ENCODE data around the gene JAML. TPM values are rescaled to one million over a fixed set of nuclear protein-coding genes. Genes with fewer than 3 reads are reported as not detected.
A peak's percentile ranks its signal among the peaks of the same experiment; 100 is the strongest.
"Not testable (repeated sequence)": the region's sequence is repeated elsewhere in the genome, so short reads cannot be mapped to it uniquely, and the experiment has no call there.

Gene JAML
- total RNA-seq, 6 donors from 2014 or later: 33.0 to 105 (median 49.5) TPM

GRCh38 chr11:118193910-118194566 lies 30.8 kb downstream of the JAML start:
- H3K4me1 ChIP-seq: peaks cover 10 to 18% (median 16%) of the 10 kb centered on the region in 4 donors
- TF ChIP-seq POLR2AphosphoS5 (IDR thresholded peaks at IDR 0.05) (no peak), POLR2A (IDR thresholded peaks at IDR 0.05) (no peak), CTCF (IDR thresholded peaks at IDR 0.05) (no peak), EP300 (IDR thresholded peaks at IDR 0.05) (no peak)
- H3K27me3 ChIP-seq: no peaks in the 10 kb centered on the region
- no peak overlapping the region for H3K27ac ChIP-seq
- 61 to 72% methylated on average over 6 of the region's 6 CpGs for WGBS, 2 donors
- H3K36me3 ChIP-seq: no peaks in the 10 kb centered on the region
- no peak for ATAC-seq (ENCODE audit: low FRiP score in 2 of 2)
- no peaks in the 10 kb centered on the region for H3K9me3 ChIP-seq
- H3K4me3 ChIP-seq: no peak overlapping the region
- DNase-seq: no peak

- not testable (repeated sequence) for H3K27me3 ChIP-seq; H3K27ac ChIP-seq; H3K4me3 ChIP-seq; DNase-seq; H3K36me3 ChIP-seq; ATAC-seq (ENCODE audit: low FRiP score in 2 of 2); H3K9me3 ChIP-seq
- 89 to 93% methylated on average over 5 of the region's 5 CpGs for WGBS, 2 donors
- H3K4me1 ChIP-seq: peaks cover 3 to 11% (median 9%) of the 10 kb centered on the region in 4 donors
Observed at GRCh38 chr11:118192817-118193216, 32.0 kb downstream of the JAML start.

GRCh38 chr11:118190942-118191506 lies 33.8 kb downstream of the JAML start:
- DNase-seq; H3K27me3 ChIP-seq; H3K4me3 ChIP-seq; ATAC-seq (ENCODE audit: low FRiP score in 2 of 2); H3K36me3 ChIP-seq; H3K27ac ChIP-seq; H3K9me3 ChIP-seq: not testable (repeated sequence)
- H3K4me1 ChIP-seq: peaks cover 3 to 11% (median 9%) of the 10 kb centered on the region in 4 donors
- WGBS, 2 donors: 67 to 82% methylated on average over 2 of the region's 2 CpGs

- no peak overlapping the region for H3K4me3 ChIP-seq
- peaks cover 0 to 7% (median 0%) of the 10 kb centered on the region in 4 donors for H3K4me1 ChIP-seq
- DNase-seq (no peak), ATAC-seq (ENCODE audit: low FRiP score in 2 of 2) (peak in 1 of 2 donors; percentile 53)
- no peaks in the 10 kb centered on the region for H3K27me3 ChIP-seq
- H3K9me3 ChIP-seq: no peaks in the 10 kb centered on the region
- no peak for TF ChIP-seq POLR2A (IDR thresholded peaks at IDR 0.05)
- 66 to 68% methylated on average over 6 of the region's 6 CpGs for WGBS, 2 donors
- no peaks in the 10 kb centered on the region for H3K36me3 ChIP-seq
- H3K27ac ChIP-seq: no peak overlapping the region
Observed at GRCh38 chr11:118186346-118187107, 38.3 kb downstream of the JAML start.

GRCh38 chr11:118184784-118185579 lies 39.8 kb downstream of the JAML start:
- TF ChIP-seq POLR2AphosphoS5 (IDR thresholded peaks at IDR 0.05): no peak
- no peak for TF ChIP-seq EP300 (IDR thresholded peaks at IDR 0.05)
- no peak for TF ChIP-seq CTCF (IDR thresholded peaks at IDR 0.05)
- no peak for TF ChIP-seq POLR2A (IDR thresholded peaks at IDR 0.05)
- no peaks in the 10 kb centered on the region for H3K9me3 ChIP-seq
- H3K36me3 ChIP-seq: no peaks in the 10 kb centered on the region
- ATAC-seq (ENCODE audit: low FRiP score in 2 of 2) (peak; percentile 52 to 62), DNase-seq (peak in 1 of 2 donors; percentile 47)
- H3K27ac ChIP-seq: peak overlapping the region in 1 of 4 donors; percentile 63
- peaks cover 0 to 7% (median 2%) of the 10 kb centered on the region in 4 donors for H3K4me1 ChIP-seq
- no peaks in the 10 kb centered on the region for H3K27me3 ChIP-seq
- H3K4me3 ChIP-seq: no peak overlapping the region
- 73 to 81% methylated on average over 12 of the region's 12 CpGs for WGBS, 2 donors

- ATAC-seq (ENCODE audit: low FRiP score in 2 of 2); H3K27ac ChIP-seq; H3K27me3 ChIP-seq; H3K36me3 ChIP-seq; H3K9me3 ChIP-seq; H3K4me3 ChIP-seq; H3K4me1 ChIP-seq: not testable (repeated sequence)
- 74 to 85% methylated on average over 5 of the region's 5 CpGs for WGBS, 2 donors
- peak in 1 of 2 donors; percentile 44 for DNase-seq
Observed at GRCh38 chr11:118183691-118184090, 41.1 kb downstream of the JAML start.
